ENCODE measurements around the gene WDR62.

Gene WDR62

GRCh38 chr19:36046443-36047050 lies 8.2 kb upstream of the WDR62 start:
- Mint-ChIP-seq H3K9me3 (no peaks in the 10 kb centered on the region), H3K36me3 (ENCODE audit: low read depth) (peaks cover 17% of the 10 kb centered on the region)

DNA sequence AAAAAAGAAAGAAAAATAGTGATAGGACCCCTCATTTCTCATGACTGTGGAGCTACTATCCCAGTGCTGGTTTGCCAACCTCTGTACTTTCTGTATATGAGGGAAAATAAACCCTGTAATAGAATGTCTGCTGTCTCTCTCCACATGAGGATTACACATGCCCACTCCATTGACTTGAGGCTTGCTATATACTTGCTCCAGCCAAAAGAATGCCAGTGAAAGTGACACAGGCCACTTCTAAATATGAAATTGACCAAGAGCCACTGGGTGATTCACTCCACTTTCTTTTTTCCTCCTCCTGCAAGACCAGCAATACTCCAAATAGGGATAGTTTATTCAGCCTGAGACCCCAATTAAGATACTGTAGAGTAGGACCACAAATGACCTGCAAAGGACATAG lies 6.9 kb upstream of the WDR62 start:
- no peak overlapping the region for H3K4me3 Mint-ChIP-seq
- no peak overlapping the region for H3K27ac Mint-ChIP-seq
- no peak for TF ChIP-seq CTCF (IDR thresholded peaks at IDR 0.05; ENCODE audit: unreplicated experiment in 3 of 3)
- no peaks in the 10 kb centered on the region for H3K9me3 Mint-ChIP-seq
- H3K27me3 Mint-ChIP-seq (ENCODE audit: low read depth), result no peaks in the 10 kb centered on the region
- peaks cover 17% of the 10 kb centered on the region for H3K4me1 Mint-ChIP-seq
- H3K36me3 Mint-ChIP-seq (ENCODE audit: low read depth), result peaks cover 17% of the 10 kb centered on the region

More at GRCh38 chr19:36046443-36047050, 8.2 kb upstream of the WDR62 start:
- H3K4me1 Mint-ChIP-seq, result peaks cover 27% of the 10 kb centered on the region
- H3K27me3 Mint-ChIP-seq (ENCODE audit: low read depth), result no peaks in the 10 kb centered on the region
- TF ChIP-seq CTCF (IDR thresholded peaks at IDR 0.05; ENCODE audit: unreplicated experiment in 3 of 3), result no peak
- H3K4me3 Mint-ChIP-seq, result no peak overlapping the region
- H3K27ac Mint-ChIP-seq, result peak overlapping the region in 1 of 3 experiments; percentile 21

GRCh38 chr19:36049080-36049698 lies 5.5 kb upstream of the WDR62 start:
- Mint-ChIP-seq H3K27ac (no peak overlapping the region), H3K9me3 (no peaks in the 10 kb centered on the region), H3K4me1 (peaks cover 13% of the 10 kb centered on the region), H3K4me3 (peak overlapping the region in 1 of 3 experiments; percentile 9), H3K36me3 (ENCODE audit: low read depth) (peaks cover 17% of the 10 kb centered on the region), H3K27me3 (ENCODE audit: low read depth) (no peaks in the 10 kb centered on the region)
- TF ChIP-seq CTCF (IDR thresholded peaks at IDR 0.05; ENCODE audit: unreplicated experiment in 3 of 3), result no peak

DNA sequence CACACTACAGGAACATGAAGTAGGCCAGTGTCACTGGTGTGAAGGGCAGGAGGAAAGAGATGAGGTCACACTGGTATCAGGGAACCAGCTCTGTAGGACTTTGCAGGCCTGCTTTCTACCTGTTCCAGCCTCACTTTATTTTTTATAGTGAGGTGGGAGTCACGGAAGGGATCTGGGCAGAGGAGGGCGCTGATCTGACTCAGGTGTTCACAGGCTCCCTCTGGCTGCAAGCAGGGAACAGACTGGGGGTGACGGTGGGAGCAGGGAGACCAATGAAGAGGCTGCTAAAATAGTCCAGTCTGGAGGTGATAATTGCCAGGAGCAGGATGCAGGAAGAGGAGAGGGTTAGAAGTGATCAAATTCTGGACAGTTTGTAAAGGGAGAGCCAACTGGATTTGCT lies 3.5 kb upstream of the WDR62 start:
- H3K27me3 Mint-ChIP-seq (ENCODE audit: low read depth), result no peaks in the 10 kb centered on the region
- TF ChIP-seq CTCF (IDR thresholded peaks at IDR 0.05; ENCODE audit: unreplicated experiment in 3 of 3), result peak in 2 of 3 experiments; percentile 32 to 39
- peak overlapping the region; percentile 18 to 61 (median 32) for H3K27ac Mint-ChIP-seq
- H3K4me3 Mint-ChIP-seq, result peak overlapping the region; percentile 67 to 77 (median 71)
- peaks cover 21% of the 10 kb centered on the region for H3K4me1 Mint-ChIP-seq
- H3K36me3 Mint-ChIP-seq (ENCODE audit: low read depth), result peaks cover 9% of the 10 kb centered on the region
- H3K9me3 Mint-ChIP-seq, result no peaks in the 10 kb centered on the region

DNA sequence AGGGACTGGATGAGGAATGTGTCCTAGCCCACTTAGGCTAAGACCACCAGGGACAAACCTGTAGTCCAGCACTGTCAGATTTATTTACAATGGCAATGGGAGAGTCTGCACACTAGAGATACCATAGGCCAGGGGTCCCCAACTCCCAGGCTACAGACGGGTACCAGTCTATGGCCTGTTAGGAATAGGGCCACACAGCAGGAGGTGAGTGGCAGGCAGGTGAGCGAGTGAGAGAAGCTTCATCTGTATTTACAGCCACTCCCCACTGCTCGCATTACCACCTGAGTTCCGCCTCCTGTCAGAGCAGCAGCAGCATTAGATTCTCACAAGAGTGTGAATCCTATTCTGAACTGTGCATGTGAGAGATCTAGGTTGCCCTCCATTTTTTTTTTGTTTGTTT lies 3.1 kb upstream of the WDR62 start:
- H3K4me1 Mint-ChIP-seq, result peaks cover 25% of the 10 kb centered on the region
- H3K36me3 Mint-ChIP-seq (ENCODE audit: low read depth), result peaks cover 5% of the 10 kb centered on the region
- no peaks in the 10 kb centered on the region for H3K9me3 Mint-ChIP-seq
- H3K4me3 Mint-ChIP-seq, result peak overlapping the region; percentile 67 to 77 (median 71)
- TF ChIP-seq CTCF (IDR thresholded peaks at IDR 0.05; ENCODE audit: unreplicated experiment in 3 of 3), result no peak
- no peaks in the 10 kb centered on the region for H3K27me3 Mint-ChIP-seq (ENCODE audit: low read depth)
- H3K27ac Mint-ChIP-seq, result peak overlapping the region; percentile 18 to 61 (median 32)

Data from nephron (organoid).